ENCODE measurements around the gene NPY5R.

- TF ChIP-seq CTCF (IDR thresholded peaks at IDR 0.05): no peak
- no peak for TF ChIP-seq POLR2A (IDR thresholded peaks at IDR 0.05)
Measured at GRCh38 chr4:163391756-163392155, 48.1 kb downstream of the NPY5R start.

Data from Peyer's patch (tissue), 4 donors.